Measurements from ENCODE around the gene BCL2.

The BCL2 gene

DNA sequence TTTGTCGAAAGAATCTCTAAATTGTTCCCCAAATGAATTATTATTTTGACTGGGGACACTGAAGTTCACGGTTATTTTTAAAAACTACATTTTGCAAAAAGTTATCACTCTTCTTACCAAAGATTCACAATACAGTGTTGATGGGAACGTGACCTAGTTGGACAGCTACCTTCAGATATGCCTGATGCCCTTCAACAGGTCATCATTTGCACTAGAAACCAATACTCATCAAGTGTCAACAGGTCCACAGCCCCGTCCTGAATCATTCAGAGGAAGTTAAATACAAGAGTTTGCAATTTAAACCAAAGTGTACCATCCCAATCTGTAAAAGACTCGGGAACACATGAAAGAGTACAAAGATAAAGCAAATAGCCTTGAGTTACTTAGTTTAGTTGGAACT is 28.3 kb downstream of the BCL2 start:
- TF ChIP-seq CEBPB (IDR thresholded peaks at IDR 0.05) (no peak), ZBTB7A (IDR thresholded peaks at IDR 0.05; ENCODE audit: low read depth) (no peak), TCF12 (IDR thresholded peaks at IDR 0.05; ENCODE audit: low read depth) (no peak), TAF1 (IDR thresholded peaks at IDR 0.05; ENCODE audit: low read depth) (no peak), NFIC (IDR thresholded peaks at IDR 0.05) (no peak), YY1 (IDR thresholded peaks at IDR 0.05; ENCODE audit: low read depth) (no peak), EP300 (IDR thresholded peaks at IDR 0.05; ENCODE audit: borderline replicate concordance) (no peak), TEAD4 (IDR thresholded peaks at IDR 0.05) (no peak), EGR1 (IDR thresholded peaks at IDR 0.05) (no peak)
- TF ChIP-seq, protein P1, sequence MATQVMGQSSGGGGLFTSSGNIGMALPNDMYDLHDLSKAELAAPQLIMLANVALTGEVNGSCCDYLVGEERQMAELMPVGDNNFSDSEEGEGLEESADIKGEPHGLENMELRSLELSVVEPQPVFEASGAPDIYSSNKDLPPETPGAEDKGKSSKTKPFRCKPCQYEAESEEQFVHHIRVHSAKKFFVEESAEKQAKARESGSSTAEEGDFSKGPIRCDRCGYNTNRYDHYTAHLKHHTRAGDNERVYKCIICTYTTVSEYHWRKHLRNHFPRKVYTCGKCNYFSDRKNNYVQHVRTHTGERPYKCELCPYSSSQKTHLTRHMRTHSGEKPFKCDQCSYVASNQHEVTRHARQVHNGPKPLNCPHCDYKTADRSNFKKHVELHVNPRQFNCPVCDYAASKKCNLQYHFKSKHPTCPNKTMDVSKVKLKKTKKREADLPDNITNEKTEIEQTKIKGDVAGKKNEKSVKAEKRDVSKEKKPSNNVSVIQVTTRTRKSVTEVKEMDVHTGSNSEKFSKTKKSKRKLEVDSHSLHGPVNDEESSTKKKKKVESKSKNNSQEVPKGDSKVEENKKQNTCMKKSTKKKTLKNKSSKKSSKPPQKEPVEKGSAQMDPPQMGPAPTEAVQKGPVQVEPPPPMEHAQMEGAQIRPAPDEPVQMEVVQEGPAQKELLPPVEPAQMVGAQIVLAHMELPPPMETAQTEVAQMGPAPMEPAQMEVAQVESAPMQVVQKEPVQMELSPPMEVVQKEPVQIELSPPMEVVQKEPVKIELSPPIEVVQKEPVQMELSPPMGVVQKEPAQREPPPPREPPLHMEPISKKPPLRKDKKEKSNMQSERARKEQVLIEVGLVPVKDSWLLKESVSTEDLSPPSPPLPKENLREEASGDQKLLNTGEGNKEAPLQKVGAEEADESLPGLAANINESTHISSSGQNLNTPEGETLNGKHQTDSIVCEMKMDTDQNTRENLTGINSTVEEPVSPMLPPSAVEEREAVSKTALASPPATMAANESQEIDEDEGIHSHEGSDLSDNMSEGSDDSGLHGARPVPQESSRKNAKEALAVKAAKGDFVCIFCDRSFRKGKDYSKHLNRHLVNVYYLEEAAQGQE (IDR thresholded peaks at IDR 0.05; ENCODE audit: low read depth): no peak
- TF ChIP-seq, protein P2, sequence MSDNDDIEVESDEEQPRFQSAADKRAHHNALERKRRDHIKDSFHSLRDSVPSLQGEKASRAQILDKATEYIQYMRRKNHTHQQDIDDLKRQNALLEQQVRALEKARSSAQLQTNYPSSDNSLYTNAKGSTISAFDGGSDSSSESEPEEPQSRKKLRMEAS (IDR thresholded peaks at IDR 0.05): no peak

DNA sequence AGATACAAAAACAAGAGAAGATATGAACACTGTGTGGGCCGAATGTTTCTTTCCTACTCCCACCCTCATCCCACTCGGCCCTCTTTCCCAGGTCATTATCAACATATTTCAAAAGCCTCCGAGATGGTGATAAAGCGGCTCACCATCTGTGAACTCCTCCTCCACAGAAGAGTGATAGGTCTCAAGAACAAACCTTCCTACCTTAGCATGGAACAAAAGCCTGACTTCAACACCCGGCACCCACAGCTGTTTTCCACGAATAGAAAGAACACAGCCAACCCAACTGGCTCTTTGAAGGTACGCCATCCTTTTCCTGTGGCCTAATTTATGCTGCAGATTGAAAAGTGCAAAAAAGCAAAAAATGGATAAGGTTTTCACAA is 28.8 kb downstream of the BCL2 start:
- TF ChIP-seq, protein P2 (IDR thresholded peaks at IDR 0.05): no peak
- no peak for TF ChIP-seq RAD21 (IDR thresholded peaks at IDR 0.05; ENCODE audit: low read depth)
- no peak for TF ChIP-seq FOXM1 (IDR thresholded peaks at IDR 0.05; ENCODE audit: borderline replicate concordance, low read depth)
- TF ChIP-seq TEAD4 (IDR thresholded peaks at IDR 0.05): no peak
- TF ChIP-seq EP300 (IDR thresholded peaks at IDR 0.05; ENCODE audit: borderline replicate concordance): no peak
- TF ChIP-seq ZBTB7A (IDR thresholded peaks at IDR 0.05; ENCODE audit: low read depth): no peak
- no peak for TF ChIP-seq YY1 (IDR thresholded peaks at IDR 0.05; ENCODE audit: low read depth)

DNA sequence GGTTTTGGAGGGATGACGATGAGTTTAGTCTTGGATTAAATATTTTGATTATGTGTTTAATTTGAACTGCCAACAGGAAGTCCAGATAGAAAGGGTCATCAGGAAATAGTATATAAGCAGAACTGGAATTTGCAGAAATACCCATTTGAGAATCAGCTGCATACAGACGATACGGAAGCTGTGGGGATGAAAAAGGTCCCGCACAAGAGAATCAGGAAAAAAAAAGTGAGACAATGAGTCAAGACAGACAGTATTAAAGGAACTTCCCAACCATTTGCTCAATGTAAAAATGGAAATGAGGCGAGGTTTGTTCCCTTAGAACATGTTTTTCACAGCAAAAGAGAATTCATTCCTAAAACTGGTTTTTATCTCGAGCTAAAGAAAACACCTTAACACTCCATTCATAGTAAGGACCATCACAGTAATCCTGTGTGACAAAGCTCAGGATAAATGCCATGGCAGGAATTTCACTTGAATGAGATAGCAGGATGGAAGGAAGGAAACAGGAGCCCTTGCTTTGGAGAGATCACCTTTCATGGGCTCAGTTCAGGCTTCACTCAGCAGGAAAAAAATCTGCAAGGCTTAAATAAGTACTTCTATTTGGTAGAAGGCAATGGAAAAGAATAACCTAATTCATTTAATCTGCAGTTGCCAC is 29.3 kb downstream of the BCL2 start:
- TF ChIP-seq YY1 (IDR thresholded peaks at IDR 0.05; ENCODE audit: low read depth) (no peak), FOXM1 (IDR thresholded peaks at IDR 0.05; ENCODE audit: borderline replicate concordance, low read depth) (no peak), CREB1 (IDR thresholded peaks at IDR 0.05; ENCODE audit: low read depth) (no peak), TEAD4 (IDR thresholded peaks at IDR 0.05) (no peak), ZBTB7A (IDR thresholded peaks at IDR 0.05; ENCODE audit: low read depth) (no peak), TAF1 (IDR thresholded peaks at IDR 0.05; ENCODE audit: low read depth) (no peak), EGR1 (IDR thresholded peaks at IDR 0.05) (no peak), TCF12 (IDR thresholded peaks at IDR 0.05; ENCODE audit: low read depth) (no peak)
- TF ChIP-seq, protein P1 (IDR thresholded peaks at IDR 0.05; ENCODE audit: low read depth): no peak

DNA sequence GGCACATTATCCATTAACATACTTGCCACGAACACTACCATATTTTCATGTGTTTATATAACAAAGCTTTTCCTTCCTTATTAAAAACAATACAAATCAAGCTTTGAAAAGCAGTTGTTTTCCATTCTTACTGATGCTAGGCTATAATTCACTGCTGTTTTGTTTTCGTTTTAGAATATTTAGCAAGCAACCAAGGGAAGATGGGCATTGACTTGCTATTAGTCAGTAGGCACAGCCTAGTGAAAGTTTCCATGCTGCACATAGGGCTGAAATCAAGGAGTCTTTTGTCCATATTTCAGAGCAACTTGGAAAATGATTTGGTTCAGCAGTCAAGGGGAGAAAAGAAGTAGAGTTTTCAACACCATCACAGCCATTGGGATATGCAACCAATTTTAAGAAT is 31.3 kb downstream of the BCL2 start:
- TF ChIP-seq EGR1 (IDR thresholded peaks at IDR 0.05) (no peak), TCF12 (IDR thresholded peaks at IDR 0.05; ENCODE audit: low read depth) (no peak), ZBTB7A (IDR thresholded peaks at IDR 0.05; ENCODE audit: low read depth) (no peak), CREB1 (IDR thresholded peaks at IDR 0.05; ENCODE audit: low read depth) (no peak), TEAD4 (IDR thresholded peaks at IDR 0.05) (no peak), YY1 (IDR thresholded peaks at IDR 0.05; ENCODE audit: low read depth) (no peak), FOXM1 (IDR thresholded peaks at IDR 0.05; ENCODE audit: borderline replicate concordance, low read depth) (no peak), CEBPB (IDR thresholded peaks at IDR 0.05) (no peak), RAD21 (IDR thresholded peaks at IDR 0.05; ENCODE audit: low read depth) (no peak), EP300 (IDR thresholded peaks at IDR 0.05; ENCODE audit: borderline replicate concordance) (no peak)
- TF ChIP-seq, protein P1 (IDR thresholded peaks at IDR 0.05; ENCODE audit: low read depth): no peak

DNA sequence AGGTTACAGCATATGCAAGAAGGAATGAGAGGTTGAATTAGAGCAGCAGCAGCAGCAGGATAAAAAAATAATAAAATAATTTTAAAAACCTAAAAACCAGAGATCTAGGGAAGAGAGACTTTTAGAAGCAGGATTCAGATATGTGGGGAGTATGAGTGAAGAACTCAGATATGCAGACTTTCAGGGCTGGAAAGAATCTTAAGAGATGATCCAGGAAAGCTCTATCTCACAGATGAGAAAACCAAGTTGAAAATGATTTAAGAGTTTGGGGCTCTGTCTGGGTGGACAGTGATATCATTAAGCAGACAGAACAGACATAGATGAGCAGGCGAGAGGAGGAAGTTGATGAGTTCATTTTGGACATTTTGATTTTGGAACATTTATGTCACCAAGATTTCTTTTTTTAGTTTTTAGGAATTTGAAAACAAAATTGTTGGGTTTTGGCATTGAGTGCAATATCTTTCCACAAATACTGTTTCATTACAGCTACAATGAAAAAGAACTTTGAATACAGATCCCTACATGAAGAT is 31.8 kb downstream of the BCL2 start:
- TF ChIP-seq NFIC (IDR thresholded peaks at IDR 0.05): no peak
- no peak for TF ChIP-seq FOXM1 (IDR thresholded peaks at IDR 0.05; ENCODE audit: borderline replicate concordance, low read depth)
- TF ChIP-seq, protein P1 (IDR thresholded peaks at IDR 0.05; ENCODE audit: low read depth): no peak
- no peak for TF ChIP-seq CREB1 (IDR thresholded peaks at IDR 0.05; ENCODE audit: low read depth)
- TF ChIP-seq YY1 (IDR thresholded peaks at IDR 0.05; ENCODE audit: low read depth): no peak
- no peak for TF ChIP-seq TCF12 (IDR thresholded peaks at IDR 0.05; ENCODE audit: low read depth)
- TF ChIP-seq, protein P3, sequence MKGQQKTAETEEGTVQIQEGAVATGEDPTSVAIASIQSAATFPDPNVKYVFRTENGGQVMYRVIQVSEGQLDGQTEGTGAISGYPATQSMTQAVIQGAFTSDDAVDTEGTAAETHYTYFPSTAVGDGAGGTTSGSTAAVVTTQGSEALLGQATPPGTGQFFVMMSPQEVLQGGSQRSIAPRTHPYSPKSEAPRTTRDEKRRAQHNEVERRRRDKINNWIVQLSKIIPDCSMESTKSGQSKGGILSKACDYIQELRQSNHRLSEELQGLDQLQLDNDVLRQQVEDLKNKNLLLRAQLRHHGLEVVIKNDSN (IDR thresholded peaks at IDR 0.05): no peak
- no peak for TF ChIP-seq ZBTB7A (IDR thresholded peaks at IDR 0.05; ENCODE audit: low read depth)
- TF ChIP-seq, protein P2 (IDR thresholded peaks at IDR 0.05): no peak
- no peak for TF ChIP-seq EGR1 (IDR thresholded peaks at IDR 0.05)
- TF ChIP-seq TAF1 (IDR thresholded peaks at IDR 0.05; ENCODE audit: low read depth): no peak
- no peak for TF ChIP-seq RAD21 (IDR thresholded peaks at IDR 0.05; ENCODE audit: low read depth)
- TF ChIP-seq CEBPB (IDR thresholded peaks at IDR 0.05): no peak
- no peak for TF ChIP-seq TEAD4 (IDR thresholded peaks at IDR 0.05)

All from Ishikawa (cell line).